CD4-positive, alpha-beta memory T cell (primary cell): ENCODE measurements around the gene ST7. TPM values are rescaled to one million over a fixed set of nuclear protein-coding genes. Genes with fewer than 3 reads are reported as not detected.

Experiments
- CTCF ChIA-PET: fragments of 350-600 bp; sonication (Branson Sonifier 250); formaldehyde crosslinking; loops from one replicate; lab custom pipeline; 2021; ENCODE audit warnings: inconsistent platforms; ENCODE audit not compliant: partially characterized antibody; lab: Charles Lee
- POLR2A ChIA-PET: fragments of 350-600 bp; sonication (Branson Sonifier 250); formaldehyde crosslinking; loops from one replicate; lab custom pipeline; 2021; ENCODE audit not compliant: partially characterized antibody; lab: Charles Lee
- DNase-seq, 5 donors: peaks; one replicate each; pipeline versions ENCODE4 v3.0.0 to v3.0.0-alpha.2; 2020 to 2022; ENCODE audit warnings: mixed read lengths in 1 of 5
- H3K27ac ChIP-seq: one replicate; pipeline ENCODE4 v1.7.0; 2013; ENCODE audit warnings: low read depth, low read length
- H3K27me3 ChIP-seq: 2 replicates; pipeline ENCODE4 v1.7.0; 2013; ENCODE audit warnings: mild to moderate bottlenecking, low read length, moderate library complexity; ENCODE audit not compliant: insufficient read depth
- H3K36me3 ChIP-seq: 2 replicates; pipeline ENCODE4 v1.7.0; 2013; ENCODE audit warnings: mild to moderate bottlenecking, low read length, moderate library complexity; ENCODE audit not compliant: insufficient read depth
- H3K4me1 ChIP-seq: 2 replicates; pipeline ENCODE4 v1.7.0; 2013; ENCODE audit warnings: mild to moderate bottlenecking, low read length, moderate library complexity; ENCODE audit not compliant: insufficient read depth
- H3K4me3 ChIP-seq, 2 donors: one replicate each; pipeline ENCODE4 v1.7.0; 2013; ENCODE audit warnings: low read length in 2 of 2, mild to moderate bottlenecking in 1 of 2
- H3K9me3 ChIP-seq, 2 donors: one replicate each; pipeline ENCODE4 v1.7.0; 2013; ENCODE audit warnings: low read length in 2 of 2, control low read depth in 1 of 2; ENCODE audit not compliant: control insufficient read depth in 1 of 2
- H3K27ac Mint-ChIP-seq, 7 donors: one replicate each; pipeline ENCODE4 v1.8.0; 2020 to 2021; ENCODE audit warnings: mixed read lengths in 7 of 7, mild to moderate bottlenecking in 6 of 7, inconsistent platforms in 3 of 7, moderate library complexity in 3 of 7
- H3K27me3 Mint-ChIP-seq, 2 donors: one replicate each; pipeline ENCODE4 v1.8.0; 2020 to 2021; ENCODE audit warnings: mixed read lengths in 2 of 2
- H3K36me3 Mint-ChIP-seq, 2 donors: one replicate each; pipeline ENCODE4 v1.8.0; 2020 to 2021; ENCODE audit warnings: mixed read lengths in 2 of 2, inconsistent platforms in 1 of 2, mild to moderate bottlenecking in 1 of 2
- H3K4me1 Mint-ChIP-seq, 4 donors: one replicate each; pipeline ENCODE4 v1.8.0; 2020 to 2021; ENCODE audit warnings: mixed read lengths in 4 of 4, mild to moderate bottlenecking in 1 of 4
- H3K4me3 Mint-ChIP-seq, 8 donors: one replicate each; pipeline ENCODE4 v1.8.0; 2020 to 2021; ENCODE audit warnings: mixed read lengths in 8 of 8, mild to moderate bottlenecking in 7 of 8, moderate library complexity in 6 of 8, inconsistent platforms in 3 of 8
- H3K9me3 Mint-ChIP-seq, 8 donors: one replicate each; pipeline ENCODE4 v1.8.0; 2020 to 2021; ENCODE audit warnings: mixed read lengths in 8 of 8, mild to moderate bottlenecking in 5 of 8, inconsistent platforms in 3 of 8, moderate library complexity in 1 of 8
- intact Hi-C: fragments of 100-400 bp; cut with micrococcal nuclease; formaldehyde crosslinking; loops from one replicate; pipeline ENCODE4 v1.15.1; 2023
- polyA plus RNA-seq, 2 donors: library from polyadenylated mRNA; unstranded; fragments of 300-500 nt; fragmentation: Illumina TruSeq; gene quantifications; one replicate each; pipeline ENCODE4 v1.2.3, GENCODE V29; 2021
- total RNA-seq, 2 experiments: library from RNA; stranded (reverse); gene quantifications; one replicate each; pipeline ENCODE4 v1.2.3, GENCODE V29; 2021

ST7 gene
- total and polyA plus RNA-seq, 4 experiments from 2014 or later, result 3.8 to 6.6 (median 4.0) TPM

DNA sequence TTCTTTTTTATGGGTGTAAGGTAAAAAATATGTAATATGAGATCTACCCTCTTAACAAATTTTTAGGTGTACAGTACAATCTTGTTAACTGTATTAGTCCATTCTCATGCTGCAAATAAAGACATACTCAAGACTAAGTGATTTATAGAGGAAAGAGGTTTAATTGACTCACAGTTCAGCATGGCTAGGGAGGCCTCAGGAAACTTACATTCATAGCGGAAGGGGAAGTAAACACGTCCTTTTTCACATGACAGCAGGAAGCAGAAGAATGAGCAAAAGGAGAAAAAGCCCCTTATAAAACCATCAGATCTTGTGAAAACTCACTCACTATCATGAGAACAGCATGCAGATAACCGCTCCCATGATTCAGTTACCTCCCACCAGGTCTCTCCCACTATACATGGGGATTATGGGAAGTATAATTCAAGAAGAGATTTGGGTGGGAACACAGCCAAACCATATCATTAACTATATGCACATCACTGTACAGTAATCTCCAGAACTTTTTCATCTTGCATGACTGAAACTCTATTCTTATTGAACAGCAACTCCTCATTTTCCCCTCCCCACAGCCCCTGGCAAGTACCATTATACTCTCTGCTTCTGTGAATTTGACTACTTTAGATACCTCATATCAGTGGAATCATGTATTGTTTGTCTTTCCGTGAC is 242.2 kb downstream of the ST7 start:
- no peak for DNase-seq
- H3K27ac ChIP-seq, result no peak overlapping the region
- ChIA-PET CTCF (no interaction called here), POLR2A (no interaction called here)
- Mint-ChIP-seq H3K27me3 (no peaks in the 10 kb centered on the region), H3K4me3 (no peak overlapping the region), H3K27ac (no peak overlapping the region), H3K9me3 (no peaks in the 10 kb centered on the region), H3K36me3 (peaks cover 4 to 16% of the 10 kb centered on the region in 2 donors), H3K4me1 (no peaks in the 10 kb centered on the region)
- H3K4me3 ChIP-seq, result no peak overlapping the region
- intact Hi-C loops, result no loop called here
- H3K36me3 ChIP-seq, result no peaks in the 10 kb centered on the region
- H3K9me3 ChIP-seq, result no peaks in the 10 kb centered on the region
- no peaks in the 10 kb centered on the region for H3K27me3 ChIP-seq
- no peaks in the 10 kb centered on the region for H3K4me1 ChIP-seq

DNA sequence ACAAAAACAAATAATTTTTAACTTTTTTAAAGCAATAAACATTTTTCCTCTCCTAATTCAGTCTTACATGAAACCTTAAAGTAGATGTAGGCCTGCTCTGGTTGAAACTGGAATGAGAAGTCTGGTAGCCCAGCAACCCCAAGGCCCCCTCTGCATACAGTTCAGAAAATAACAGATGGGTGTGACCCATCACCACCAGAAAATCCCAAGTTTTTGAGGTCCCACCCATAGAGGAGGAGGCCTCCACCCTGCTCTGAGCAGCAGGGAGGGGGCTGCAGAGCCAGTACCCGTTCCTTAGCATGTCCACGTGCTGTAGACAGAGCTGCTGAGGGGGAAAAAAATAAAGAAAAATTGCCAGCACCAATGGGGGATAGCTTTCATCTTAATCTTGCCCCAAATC is 246.8 kb downstream of the ST7 start:
- Mint-ChIP-seq H3K27me3 (no peaks in the 10 kb centered on the region), H3K27ac (peak overlapping the region in 1 of 7 donors; percentile 57), H3K4me3 (no peak overlapping the region), H3K36me3 (peaks cover 7 to 10% of the 10 kb centered on the region in 2 donors), H3K4me1 (no peaks in the 10 kb centered on the region), H3K9me3 (no peaks in the 10 kb centered on the region)
- H3K36me3 ChIP-seq, result no peaks in the 10 kb centered on the region
- H3K9me3 ChIP-seq, result no peaks in the 10 kb centered on the region
- no peak overlapping the region for H3K4me3 ChIP-seq
- POLR2A ChIA-PET, result no interaction called here
- no peaks in the 10 kb centered on the region for H3K27me3 ChIP-seq
- CTCF ChIA-PET, result no interaction called here
- no peak overlapping the region for H3K27ac ChIP-seq
- no peak for DNase-seq
- intact Hi-C loops, result no loop called here
- H3K4me1 ChIP-seq, result no peaks in the 10 kb centered on the region

DNA sequence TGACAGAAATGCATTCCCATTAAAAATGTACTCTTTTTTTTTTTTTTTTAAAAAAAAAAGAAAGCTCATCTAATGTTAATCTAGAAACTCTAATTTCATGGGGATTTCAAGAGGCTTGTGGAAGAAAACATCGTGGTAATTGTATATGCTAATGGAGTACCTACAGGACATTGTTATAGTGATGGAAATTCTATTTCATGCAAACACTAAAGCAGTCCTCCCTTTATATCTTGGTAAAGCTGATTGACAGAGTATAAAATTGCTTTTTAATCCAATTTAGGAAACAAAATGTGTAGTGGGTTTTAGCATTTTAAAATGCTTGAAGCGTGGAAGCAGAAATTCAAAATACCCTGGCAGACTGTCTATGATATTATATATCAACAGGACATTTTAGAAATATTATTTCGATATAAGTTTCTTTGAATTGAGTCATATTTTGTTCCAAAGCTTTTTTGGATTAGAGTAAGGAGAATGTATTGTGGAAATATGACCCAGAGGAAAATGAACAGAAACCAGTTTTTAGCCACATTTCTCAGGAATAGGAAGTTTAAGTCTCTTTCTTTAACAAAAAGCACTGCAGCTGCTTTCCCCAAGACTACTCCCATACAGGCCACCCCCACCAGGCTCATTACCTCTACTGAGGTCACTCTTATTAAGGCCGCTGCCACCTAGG is 247.6 kb downstream of the ST7 start:
- Mint-ChIP-seq H3K27me3 (no peaks in the 10 kb centered on the region), H3K9me3 (no peaks in the 10 kb centered on the region), H3K27ac (no peak overlapping the region), H3K4me3 (no peak overlapping the region), H3K36me3 (peaks cover 7 to 10% of the 10 kb centered on the region in 2 donors), H3K4me1 (no peaks in the 10 kb centered on the region)
- no peaks in the 10 kb centered on the region for H3K9me3 ChIP-seq
- H3K4me3 ChIP-seq, result no peak overlapping the region
- H3K27ac ChIP-seq, result no peak overlapping the region
- DNase-seq, result no peak
- ChIA-PET CTCF (no interaction called here), POLR2A (no interaction called here)
- intact Hi-C loops, result no loop called here
- no peaks in the 10 kb centered on the region for H3K36me3 ChIP-seq
- no peaks in the 10 kb centered on the region for H3K27me3 ChIP-seq
- H3K4me1 ChIP-seq, result no peaks in the 10 kb centered on the region

DNA sequence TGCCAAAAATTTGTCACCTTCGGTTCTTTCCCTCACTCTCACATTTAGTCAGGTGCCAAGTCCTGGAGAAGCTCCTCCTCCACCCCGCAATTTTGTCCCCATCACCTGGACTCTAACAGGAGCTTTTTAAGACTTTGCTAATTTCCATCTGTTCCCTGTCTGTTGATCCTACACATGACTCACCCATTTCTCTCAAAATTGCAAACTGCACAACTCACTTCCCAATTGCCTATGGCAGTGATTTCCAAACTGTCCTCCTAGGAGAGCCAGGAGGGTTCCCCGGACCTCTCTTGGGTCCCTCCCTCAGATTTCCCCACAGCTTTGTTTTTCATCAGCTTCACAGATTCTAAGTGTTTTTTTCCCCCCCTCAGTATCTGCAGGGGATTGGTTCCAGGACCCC is 249.2 kb downstream of the ST7 start:
- Histone ChIP-seq H3K27ac (no peak overlapping the region), H3K4me3 (no peak overlapping the region), H3K27me3 (no peaks in the 10 kb centered on the region), H3K4me1 (no peaks in the 10 kb centered on the region), H3K36me3 (no peaks in the 10 kb centered on the region), H3K9me3 (no peaks in the 10 kb centered on the region)
- Mint-ChIP-seq H3K27me3 (no peaks in the 10 kb centered on the region), H3K9me3 (no peaks in the 10 kb centered on the region), H3K4me1 (no peaks in the 10 kb centered on the region), H3K36me3 (peaks cover 7 to 13% of the 10 kb centered on the region in 2 donors), H3K27ac (no peak overlapping the region), H3K4me3 (no peak overlapping the region)
- DNase-seq, result no peak
- intact Hi-C loops, result no loop called here
- CTCF ChIA-PET, result interaction anchor here (2.0 kb wide), 1 partner anchor 10 kb away, joined by 4 read pairs; no protein-coding TSS in a partner anchor
- POLR2A ChIA-PET, result no interaction called here

DNA sequence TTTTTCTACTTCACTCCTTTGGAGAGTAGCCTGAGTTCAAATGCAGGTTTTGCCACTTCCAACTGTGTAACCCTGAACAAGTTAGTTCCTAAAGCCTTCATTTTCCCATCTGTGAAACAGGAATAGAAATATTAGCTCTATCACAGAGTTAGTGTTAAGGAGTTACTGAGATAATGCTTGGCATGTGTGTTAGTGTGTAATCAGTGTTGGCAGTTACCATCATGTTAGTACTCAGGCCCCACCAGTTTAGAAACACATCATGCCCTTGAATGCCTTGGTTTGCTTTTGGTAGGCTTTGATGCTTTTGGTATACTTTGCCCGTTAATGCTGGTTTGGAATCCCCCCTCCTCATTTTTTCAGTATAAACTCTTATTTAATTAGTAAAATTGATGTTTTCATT is 249.9 kb downstream of the ST7 start:
- Mint-ChIP-seq H3K9me3 (no peaks in the 10 kb centered on the region), H3K36me3 (peaks cover 7 to 13% of the 10 kb centered on the region in 2 donors), H3K4me3 (no peak overlapping the region), H3K27ac (no peak overlapping the region), H3K4me1 (no peaks in the 10 kb centered on the region), H3K27me3 (no peaks in the 10 kb centered on the region)
- no peak overlapping the region for H3K4me3 ChIP-seq
- no peak overlapping the region for H3K27ac ChIP-seq
- intact Hi-C loops, result no loop called here
- H3K4me1 ChIP-seq, result no peaks in the 10 kb centered on the region
- no peak for DNase-seq
- H3K9me3 ChIP-seq, result no peaks in the 10 kb centered on the region
- ChIA-PET CTCF (interaction anchor here (2.0 kb wide), 1 partner anchor 9 kb away, joined by 4 read pairs; no protein-coding TSS in a partner anchor), POLR2A (no interaction called here)
- H3K27me3 ChIP-seq, result no peaks in the 10 kb centered on the region
- no peaks in the 10 kb centered on the region for H3K36me3 ChIP-seq

DNA sequence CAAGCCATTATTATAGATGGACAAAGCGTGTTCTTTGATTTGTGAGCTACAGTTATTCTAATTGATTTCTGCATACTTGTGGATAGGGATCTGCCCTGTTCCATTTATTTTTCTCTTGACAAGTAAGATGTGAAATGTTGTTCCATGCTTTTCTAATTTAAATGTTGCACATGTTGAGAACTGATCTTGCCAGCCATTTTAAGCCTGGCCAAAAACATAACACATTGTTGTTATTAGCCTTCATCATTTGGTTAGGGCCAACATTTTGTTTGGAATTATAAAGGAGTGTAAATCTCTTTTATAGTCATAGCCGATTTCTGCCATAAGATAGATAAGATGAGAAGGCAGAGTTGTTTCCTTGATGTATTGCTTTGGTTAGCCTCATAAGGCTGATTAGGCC is 252.6 kb downstream of the ST7 start:
- Histone ChIP-seq H3K36me3 (no peaks in the 10 kb centered on the region), H3K9me3 (no peaks in the 10 kb centered on the region), H3K4me1 (no peaks in the 10 kb centered on the region), H3K27me3 (no peaks in the 10 kb centered on the region), H3K27ac (no peak overlapping the region), H3K4me3 (no peak overlapping the region)
- no peak for DNase-seq
- no peaks in the 10 kb centered on the region for H3K27me3 Mint-ChIP-seq
- H3K4me3 Mint-ChIP-seq, result no peak overlapping the region
- CTCF ChIA-PET, result no interaction called here
- POLR2A ChIA-PET, result no interaction called here
- intact Hi-C loops, result no loop called here
- no peak overlapping the region for H3K27ac Mint-ChIP-seq
- H3K9me3 Mint-ChIP-seq, result no peaks in the 10 kb centered on the region
- H3K4me1 Mint-ChIP-seq, result no peaks in the 10 kb centered on the region
- peaks cover 2 to 4% of the 10 kb centered on the region in 2 donors for H3K36me3 Mint-ChIP-seq

DNA sequence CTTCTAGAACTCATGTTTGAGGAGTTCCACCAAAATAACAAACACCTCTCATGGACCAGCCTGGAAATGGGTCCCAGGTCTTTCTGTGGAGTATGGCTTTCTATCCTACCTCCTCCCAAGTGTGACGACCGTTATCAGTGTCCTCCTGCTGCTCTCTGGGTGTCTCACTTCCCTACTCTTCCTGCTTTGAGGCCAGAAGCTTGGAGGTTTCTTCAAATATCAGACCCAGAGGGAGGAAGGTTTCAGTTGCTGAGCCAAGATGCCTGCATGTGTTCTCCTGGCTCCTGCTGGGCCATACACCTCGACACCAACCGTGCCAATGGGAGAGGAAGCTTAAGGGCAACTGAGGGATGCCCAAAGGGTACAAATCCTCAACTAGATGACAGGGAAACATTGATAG is 255.0 kb downstream of the ST7 start:
- no peak overlapping the region for H3K27ac ChIP-seq
- no peaks in the 10 kb centered on the region for H3K36me3 ChIP-seq
- no peaks in the 10 kb centered on the region for H3K9me3 ChIP-seq
- ChIA-PET POLR2A (no interaction called here), CTCF (no interaction called here)
- Mint-ChIP-seq H3K27me3 (no peaks in the 10 kb centered on the region), H3K27ac (no peak overlapping the region), H3K9me3 (no peaks in the 10 kb centered on the region), H3K36me3 (peaks cover 2 to 4% of the 10 kb centered on the region in 2 donors), H3K4me3 (no peak overlapping the region), H3K4me1 (peaks cover 0 to 2% (median 0%) of the 10 kb centered on the region in 4 donors)
- H3K27me3 ChIP-seq, result no peaks in the 10 kb centered on the region
- intact Hi-C loops, result no loop called here
- no peak for DNase-seq
- no peaks in the 10 kb centered on the region for H3K4me1 ChIP-seq
- no peak overlapping the region for H3K4me3 ChIP-seq
